WTC11 (cell line): ENCODE data around the gene SLC38A4. TPM values are rescaled to one million over a fixed set of nuclear protein-coding genes. Genes with fewer than 3 reads are reported as not detected.

Source experiments
- ATAC-seq: fragments of 200-7000 bp; cut with Tn5 transposase; 2 replicates; pipeline ENCODE4 v1.10.0; 2021; ENCODE audit warnings: mild to moderate bottlenecking, moderate library complexity
- CTCF ChIA-PET: fragments of 300-600 bp; sonication (Branson Sonifier 250); formaldehyde crosslinking; loops from one replicate; lab custom pipeline; 2021; ENCODE audit warnings: antibody characterized with exemption; lab: Charles Lee
- POLR2A ChIA-PET: fragments of 350-600 bp; sonication (Branson Sonifier 250); formaldehyde crosslinking; loops from one replicate; lab custom pipeline; 2021; ENCODE audit warnings: antibody characterized with exemption; lab: Charles Lee
- DNase-seq: peaks from one replicate; pipeline ENCODE4 v3.0.0; 2021; ENCODE audit warnings: low spot score
- H3K27ac Mint-ChIP-seq: 2 replicates; pipeline ENCODE4 v1.8.0; 2021; ENCODE audit warnings: mixed read lengths
- H3K27me3 Mint-ChIP-seq: 2 replicates; pipeline ENCODE4 v1.8.0; 2021; ENCODE audit warnings: low read depth, mild to moderate bottlenecking, moderate library complexity, mixed read lengths
- H3K36me3 Mint-ChIP-seq: 2 replicates; pipeline ENCODE4 v1.8.0; 2021; ENCODE audit warnings: mixed read lengths
- H3K4me1 Mint-ChIP-seq: 2 replicates; pipeline ENCODE4 v1.8.0; 2022; ENCODE audit warnings: mixed read lengths
- H3K4me3 Mint-ChIP-seq: 2 replicates; pipeline ENCODE4 v1.8.0; 2021; ENCODE audit warnings: mild to moderate bottlenecking, moderate library complexity, mixed read lengths
- H3K9me3 Mint-ChIP-seq: 2 replicates; pipeline ENCODE4 v1.8.0; 2021; ENCODE audit warnings: mixed read lengths
- CTCF ChIP-seq: fragments of 200-600 bp; IDR thresholded peaks from 2 replicates; pipeline ENCODE4 v1.8.0; 2022; ENCODE audit warnings: antibody characterized with exemption
- ELF4 ChIP-seq: sonication (generic); formaldehyde crosslinking; IDR thresholded peaks from 2 replicates; pipeline ENCODE4 v1.8.1; 2022; ENCODE audit warnings: low read depth, mild to moderate bottlenecking, moderate library complexity, missing genetic modification reagents
- IRF2 ChIP-seq: sonication (generic); formaldehyde crosslinking; IDR thresholded peaks from 2 replicates; pipeline ENCODE4 v1.8.0; 2022; ENCODE audit warnings: low read depth, missing genetic modification reagents, borderline replicate concordance
- JUN ChIP-seq: sonication (generic); formaldehyde crosslinking; IDR thresholded peaks from 2 replicates; pipeline ENCODE4 v1.8.0; 2023; ENCODE audit warnings: mild to moderate bottlenecking, missing genetic modification reagents
- NFE2L1 ChIP-seq: sonication (generic); formaldehyde crosslinking; IDR thresholded peaks from 2 replicates; pipeline ENCODE4 v1.8.1; 2023; ENCODE audit warnings: missing genetic modification reagents
- NFYB ChIP-seq: sonication (generic); formaldehyde crosslinking; conservative IDR thresholded peaks from 2 replicates; pipeline ENCODE4 v1.8.0; 2022; ENCODE audit warnings: low read depth, missing genetic modification reagents
- SMAD3 ChIP-seq: sonication (generic); formaldehyde crosslinking; IDR thresholded peaks from 2 replicates; pipeline ENCODE4 v1.8.0; 2022; ENCODE audit warnings: missing genetic modification reagents, mild to moderate bottlenecking, borderline replicate concordance
- SMAD4 ChIP-seq: sonication (generic); formaldehyde crosslinking; IDR thresholded peaks from 2 replicates; pipeline ENCODE4 v1.8.0; 2022; ENCODE audit warnings: mild to moderate bottlenecking, missing genetic modification reagents
- SP1 ChIP-seq: sonication (generic); formaldehyde crosslinking; conservative IDR thresholded peaks from 2 replicates; pipeline ENCODE4 v1.8.1; 2022; ENCODE audit warnings: missing genetic modification reagents
- TEAD4 ChIP-seq: sonication (generic); formaldehyde crosslinking; IDR thresholded peaks from 2 replicates; pipeline ENCODE4 v1.8.0; 2022; ENCODE audit warnings: mild to moderate bottlenecking, missing genetic modification reagents
- TP53 ChIP-seq: sonication (generic); formaldehyde crosslinking; IDR thresholded peaks from 2 replicates; pipeline ENCODE4 v1.8.1; 2023; ENCODE audit warnings: mild to moderate bottlenecking, missing genetic modification reagents
- ZMAT4 ChIP-seq: fragments of 250-450 bp; sonication (Bioruptor Pico); IDR thresholded peaks from 2 replicates; pipeline ENCODE4 v1.9.0; 2021; ENCODE audit warnings: mild to moderate bottlenecking
- ZNF263 ChIP-seq: sonication (generic); formaldehyde crosslinking; IDR thresholded peaks from 2 replicates; pipeline ENCODE4 v1.8.1; 2022; ENCODE audit warnings: low read depth, mild to moderate bottlenecking, moderate library complexity, missing genetic modification reagents
- ZNF423 ChIP-seq: fragments of 250-450 bp; sonication (Bioruptor Pico); IDR thresholded peaks from 2 replicates; pipeline ENCODE4 v2.1.2; 2022; ENCODE audit warnings: mild to moderate bottlenecking, moderate library complexity
- total RNA-seq: library from RNA; stranded (reverse); gene quantifications from 3 replicates; pipeline ENCODE4 v1.2.3, GENCODE V29; 2021
- TF ChIP-seq, protein P1 (sequence below): fragments of 250-450 bp; sonication (Bioruptor Pico); conservative IDR thresholded peaks from 2 replicates; pipeline ENCODE4 v1.9.0; 2021; ENCODE audit warnings: mild to moderate bottlenecking
- TF ChIP-seq, protein P2 (sequence below): sonication (generic); formaldehyde crosslinking; IDR thresholded peaks from 2 replicates; pipeline ENCODE4 v1.8.0; 2023; ENCODE audit warnings: mild to moderate bottlenecking, missing genetic modification reagents
- TF ChIP-seq, protein P3 (sequence below): sonication (generic); formaldehyde crosslinking; IDR thresholded peaks from 2 replicates; pipeline ENCODE4 v1.8.0; 2023; ENCODE audit warnings: missing genetic modification reagents

The SLC38A4 gene
- total RNA-seq, 1 experiment from 2014 or later, result 6.1 TPM

DNA sequence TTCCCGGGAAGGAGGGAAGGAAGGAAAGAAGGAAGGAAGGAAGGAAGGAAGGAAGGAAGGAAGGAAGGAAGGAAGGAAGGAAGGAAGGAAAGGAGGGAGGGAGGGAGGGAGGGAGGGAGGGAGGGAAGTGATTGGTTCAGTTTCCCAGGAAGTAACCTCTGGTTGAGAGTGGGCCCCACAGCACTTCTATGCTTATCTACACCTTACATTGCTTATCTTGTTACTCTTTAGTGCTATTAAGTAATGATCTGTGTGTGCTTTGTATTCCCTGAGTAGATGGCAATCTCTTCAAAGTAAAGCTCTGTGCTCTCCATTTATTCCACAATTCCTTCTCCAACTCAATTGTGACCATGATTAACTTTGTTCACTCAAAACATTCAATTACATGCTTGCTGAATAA, 74.6 kb downstream of the SLC38A4 start:
- Mint-ChIP-seq H3K27ac (no peak overlapping the region), H3K4me1 (no peaks in the 10 kb centered on the region), H3K4me3 (no peak overlapping the region), H3K36me3 (no peaks in the 10 kb centered on the region), H3K27me3 (no peaks in the 10 kb centered on the region; the same call in 1 of the 2 replicates), H3K9me3 (peaks cover 36% of the 10 kb centered on the region)
- CTCF ChIA-PET, result no interaction called here
- POLR2A ChIA-PET, result no interaction called here
- no peak for ATAC-seq
- TF ChIP-seq, protein P1, sequence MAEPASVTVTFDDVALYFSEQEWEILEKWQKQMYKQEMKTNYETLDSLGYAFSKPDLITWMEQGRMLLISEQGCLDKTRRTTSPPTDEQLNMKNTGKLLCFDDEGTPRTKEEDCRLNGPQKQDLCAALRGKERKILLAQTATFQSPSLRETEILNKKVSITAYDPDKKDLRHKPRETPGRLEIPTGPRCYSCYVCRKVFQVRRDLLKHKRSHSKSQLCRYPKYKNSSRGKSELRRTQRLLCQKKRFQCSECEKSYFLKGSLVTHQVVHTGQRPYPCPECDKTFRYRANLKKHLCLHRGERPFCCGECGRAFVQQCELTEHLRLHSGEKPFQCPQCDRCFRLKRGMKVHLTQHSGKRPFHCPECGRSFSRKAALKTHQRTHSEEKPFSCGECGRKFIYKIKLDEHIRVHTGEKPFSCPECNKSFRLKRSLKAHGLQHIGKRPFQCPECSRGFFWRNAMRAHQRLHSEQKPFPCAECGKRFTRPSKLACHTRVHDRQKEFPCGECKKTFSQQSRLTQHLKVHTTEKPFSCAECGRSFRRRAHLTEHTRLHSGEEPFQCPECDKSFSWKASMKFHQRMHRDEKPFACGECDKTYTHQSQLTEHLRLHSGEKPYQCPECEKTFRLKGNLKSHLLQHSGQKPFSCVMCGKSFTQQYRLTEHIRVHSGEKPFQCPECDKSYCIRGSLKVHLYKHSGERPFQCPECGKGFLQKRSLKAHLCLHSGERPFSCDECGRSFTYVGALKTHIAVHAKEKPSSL (CRISPR knock-in tag), result no peak
- no peak for TF ChIP-seq JUN
- no peak for TF ChIP-seq ELF4 (CRISPR knock-in tag)
- no peak for TF ChIP-seq CTCF
- no peak for TF ChIP-seq TEAD4 (CRISPR knock-in tag)
- TF ChIP-seq ZNF423 (CRISPR knock-in tag), result no peak
- no peak for TF ChIP-seq SMAD3 (CRISPR knock-in tag)
- no peak for TF ChIP-seq TP53 (CRISPR knock-in tag)
- no peak for TF ChIP-seq SP1 (CRISPR knock-in tag)
- no peak for DNase-seq

DNA sequence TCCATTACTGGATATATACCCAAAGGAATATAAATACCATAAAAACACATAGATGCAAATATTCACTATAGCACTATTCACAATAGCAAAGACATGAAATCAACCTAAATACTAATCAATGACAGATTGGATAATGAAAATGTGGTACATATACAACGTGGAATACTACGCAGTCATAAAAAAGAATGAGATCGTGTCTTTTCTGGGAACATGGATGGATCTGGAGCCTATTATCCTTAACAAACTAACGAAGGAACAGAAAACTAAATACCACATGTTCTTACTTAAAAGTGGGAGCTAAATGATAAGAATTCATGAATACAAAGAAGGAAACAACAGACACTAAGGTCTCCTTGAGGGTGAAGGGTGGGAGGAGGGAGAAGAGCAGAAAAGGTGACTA, 76.5 kb downstream of the SLC38A4 start:
- POLR2A ChIA-PET, result no interaction called here
- H3K27ac Mint-ChIP-seq, result no peak overlapping the region
- ATAC-seq (no peak), DNase-seq (no peak)
- no peaks in the 10 kb centered on the region; the same call in 1 of the 2 replicates for H3K27me3 Mint-ChIP-seq
- peaks cover 27% of the 10 kb centered on the region for H3K9me3 Mint-ChIP-seq
- CTCF ChIA-PET, result no interaction called here
- no peaks in the 10 kb centered on the region for H3K4me1 Mint-ChIP-seq
- no peaks in the 10 kb centered on the region for H3K36me3 Mint-ChIP-seq
- TF ChIP-seq, protein P2, sequence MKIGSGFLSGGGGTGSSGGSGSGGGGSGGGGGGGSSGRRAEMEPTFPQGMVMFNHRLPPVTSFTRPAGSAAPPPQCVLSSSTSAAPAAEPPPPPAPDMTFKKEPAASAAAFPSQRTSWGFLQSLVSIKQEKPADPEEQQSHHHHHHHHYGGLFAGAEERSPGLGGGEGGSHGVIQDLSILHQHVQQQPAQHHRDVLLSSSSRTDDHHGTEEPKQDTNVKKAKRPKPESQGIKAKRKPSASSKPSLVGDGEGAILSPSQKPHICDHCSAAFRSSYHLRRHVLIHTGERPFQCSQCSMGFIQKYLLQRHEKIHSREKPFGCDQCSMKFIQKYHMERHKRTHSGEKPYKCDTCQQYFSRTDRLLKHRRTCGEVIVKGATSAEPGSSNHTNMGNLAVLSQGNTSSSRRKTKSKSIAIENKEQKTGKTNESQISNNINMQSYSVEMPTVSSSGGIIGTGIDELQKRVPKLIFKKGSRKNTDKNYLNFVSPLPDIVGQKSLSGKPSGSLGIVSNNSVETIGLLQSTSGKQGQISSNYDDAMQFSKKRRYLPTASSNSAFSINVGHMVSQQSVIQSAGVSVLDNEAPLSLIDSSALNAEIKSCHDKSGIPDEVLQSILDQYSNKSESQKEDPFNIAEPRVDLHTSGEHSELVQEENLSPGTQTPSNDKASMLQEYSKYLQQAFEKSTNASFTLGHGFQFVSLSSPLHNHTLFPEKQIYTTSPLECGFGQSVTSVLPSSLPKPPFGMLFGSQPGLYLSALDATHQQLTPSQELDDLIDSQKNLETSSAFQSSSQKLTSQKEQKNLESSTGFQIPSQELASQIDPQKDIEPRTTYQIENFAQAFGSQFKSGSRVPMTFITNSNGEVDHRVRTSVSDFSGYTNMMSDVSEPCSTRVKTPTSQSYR, result no peak
- TF ChIP-seq, protein P3, sequence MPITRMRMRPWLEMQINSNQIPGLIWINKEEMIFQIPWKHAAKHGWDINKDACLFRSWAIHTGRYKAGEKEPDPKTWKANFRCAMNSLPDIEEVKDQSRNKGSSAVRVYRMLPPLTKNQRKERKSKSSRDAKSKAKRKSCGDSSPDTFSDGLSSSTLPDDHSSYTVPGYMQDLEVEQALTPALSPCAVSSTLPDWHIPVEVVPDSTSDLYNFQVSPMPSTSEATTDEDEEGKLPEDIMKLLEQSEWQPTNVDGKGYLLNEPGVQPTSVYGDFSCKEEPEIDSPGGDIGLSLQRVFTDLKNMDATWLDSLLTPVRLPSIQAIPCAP (CRISPR knock-in tag), result no peak
- TF ChIP-seq NFE2L1 (CRISPR knock-in tag) (no peak), ZNF263 (CRISPR knock-in tag) (no peak), NFYB (CRISPR knock-in tag) (no peak), SMAD4 (CRISPR knock-in tag) (no peak), IRF2 (CRISPR knock-in tag) (no peak), ZMAT4 (no peak)
- TF ChIP-seq, protein P1 (CRISPR knock-in tag), result no peak
- no peak overlapping the region for H3K4me3 Mint-ChIP-seq
